Measurements from ENCODE around the gene DNMBP.
"Not testable (repeated sequence)": the region's sequence is repeated elsewhere in the genome, so short reads cannot be mapped to it uniquely, and the experiment has no call there.

The DNMBP gene

DNA sequence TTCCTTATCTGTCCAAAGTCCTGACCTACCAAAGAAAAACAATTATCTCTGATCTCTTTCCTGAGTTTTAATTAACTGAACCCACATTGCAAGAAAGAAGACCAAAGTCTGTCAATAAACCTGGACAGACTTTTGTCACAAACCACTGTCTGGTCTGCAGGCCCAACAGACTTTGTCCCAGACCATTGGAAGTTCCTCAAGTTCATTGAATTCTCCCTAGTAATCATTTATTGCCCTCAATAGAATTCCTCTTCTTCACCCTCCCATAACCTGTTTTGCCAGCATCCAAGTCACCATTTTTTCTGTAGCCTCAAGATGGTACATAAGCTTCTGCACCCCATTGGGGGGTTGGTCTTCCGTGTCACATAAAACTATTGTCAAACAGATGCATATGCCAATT lies 3.9 kb upstream of the DNMBP start:
- DNase-seq, result no peak

DNA sequence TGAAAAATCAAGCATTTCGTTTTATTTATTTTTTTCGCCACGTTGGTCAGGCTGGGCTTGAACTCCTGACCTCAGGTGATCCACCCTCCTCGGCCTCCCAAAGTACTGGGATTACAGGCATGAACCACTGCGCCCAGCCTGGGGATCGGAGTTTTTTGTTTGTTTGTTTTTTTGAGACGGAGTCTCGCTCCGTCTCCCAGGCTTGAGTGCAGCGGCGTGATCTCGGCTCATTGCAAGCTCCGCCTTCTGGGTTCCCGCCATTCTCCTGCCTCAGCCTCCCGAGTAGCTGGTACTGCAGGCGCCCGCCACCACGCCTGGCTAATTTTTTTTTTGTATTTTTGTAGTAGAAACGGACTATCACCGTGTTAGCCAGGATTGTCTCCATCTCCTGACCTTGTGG lies 2.2 kb upstream of the DNMBP start:
- DNase-seq, result not testable (repeated sequence)

DNA sequence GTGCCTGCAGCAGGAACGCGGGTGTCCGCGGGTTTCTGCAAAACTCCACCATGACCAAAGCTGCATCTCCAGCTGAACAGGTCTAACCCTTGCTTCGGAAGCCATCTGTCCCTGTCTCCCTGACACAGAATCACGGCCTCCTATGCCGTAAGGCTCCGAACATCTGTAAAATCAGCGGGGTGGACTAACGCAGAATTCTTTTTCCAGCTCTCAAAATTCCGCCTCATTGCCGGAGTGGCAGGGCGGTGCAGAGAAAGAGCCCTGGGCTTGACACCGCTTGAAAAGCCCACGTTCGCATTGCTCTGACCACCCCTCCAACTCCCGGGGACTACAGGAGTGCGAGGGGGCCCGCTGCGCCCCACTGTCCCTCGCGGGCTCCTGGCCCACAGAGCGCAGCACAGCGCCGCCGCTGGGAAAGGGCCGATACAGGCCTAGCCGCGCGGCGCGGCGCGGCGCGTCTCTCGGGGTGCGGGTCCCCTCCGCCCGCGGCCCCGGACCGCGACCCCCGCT lies 409 bp downstream of the DNMBP start:
- DNase-seq, result no peak

DNA sequence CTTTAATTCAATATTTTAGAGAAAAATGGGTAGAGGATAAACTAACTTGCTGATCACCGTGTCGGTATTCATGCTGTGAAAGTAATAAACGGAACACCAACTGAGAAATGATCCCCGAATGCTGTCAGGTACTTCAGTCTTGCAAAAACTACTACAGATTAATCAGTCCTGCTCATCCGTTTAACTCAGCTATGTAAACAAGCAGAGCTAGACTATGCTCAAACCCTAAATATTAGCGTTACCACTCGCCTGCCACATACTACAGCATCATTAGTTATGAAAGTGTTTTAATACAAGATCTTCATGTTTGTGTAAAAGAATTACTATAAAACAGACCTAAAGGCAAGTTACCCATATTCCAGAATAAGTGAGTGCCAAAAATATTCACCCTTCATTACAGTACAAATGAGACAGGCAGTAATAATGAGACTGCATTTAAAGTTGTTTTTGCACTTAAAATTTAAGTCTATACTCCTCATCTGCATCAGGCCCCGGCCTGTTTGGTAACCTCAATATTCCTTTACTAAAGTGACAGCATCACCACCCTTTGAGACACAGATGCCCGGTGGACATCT lies 952 bp downstream of the DNMBP start:
- DNase-seq, result no peak

DNA sequence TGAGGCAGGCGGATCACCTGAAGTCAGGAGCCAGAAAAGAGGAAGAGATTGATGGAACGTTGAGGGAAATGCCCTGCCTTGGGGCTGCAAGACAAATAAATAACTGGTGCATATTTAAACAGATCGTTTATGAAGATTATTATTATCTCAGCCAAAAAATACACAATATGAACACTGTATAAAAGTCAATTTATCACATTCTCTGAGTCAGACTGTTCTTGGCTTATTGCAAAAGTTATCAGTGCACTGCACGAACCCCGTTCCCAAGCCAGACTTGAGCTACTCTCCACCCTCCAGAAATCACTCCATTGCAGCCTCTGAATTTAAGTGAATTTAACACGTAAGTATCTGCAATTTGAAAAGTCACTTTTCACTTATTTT lies 1.6 kb downstream of the DNMBP start:
- DNase-seq, result no peak

DNA sequence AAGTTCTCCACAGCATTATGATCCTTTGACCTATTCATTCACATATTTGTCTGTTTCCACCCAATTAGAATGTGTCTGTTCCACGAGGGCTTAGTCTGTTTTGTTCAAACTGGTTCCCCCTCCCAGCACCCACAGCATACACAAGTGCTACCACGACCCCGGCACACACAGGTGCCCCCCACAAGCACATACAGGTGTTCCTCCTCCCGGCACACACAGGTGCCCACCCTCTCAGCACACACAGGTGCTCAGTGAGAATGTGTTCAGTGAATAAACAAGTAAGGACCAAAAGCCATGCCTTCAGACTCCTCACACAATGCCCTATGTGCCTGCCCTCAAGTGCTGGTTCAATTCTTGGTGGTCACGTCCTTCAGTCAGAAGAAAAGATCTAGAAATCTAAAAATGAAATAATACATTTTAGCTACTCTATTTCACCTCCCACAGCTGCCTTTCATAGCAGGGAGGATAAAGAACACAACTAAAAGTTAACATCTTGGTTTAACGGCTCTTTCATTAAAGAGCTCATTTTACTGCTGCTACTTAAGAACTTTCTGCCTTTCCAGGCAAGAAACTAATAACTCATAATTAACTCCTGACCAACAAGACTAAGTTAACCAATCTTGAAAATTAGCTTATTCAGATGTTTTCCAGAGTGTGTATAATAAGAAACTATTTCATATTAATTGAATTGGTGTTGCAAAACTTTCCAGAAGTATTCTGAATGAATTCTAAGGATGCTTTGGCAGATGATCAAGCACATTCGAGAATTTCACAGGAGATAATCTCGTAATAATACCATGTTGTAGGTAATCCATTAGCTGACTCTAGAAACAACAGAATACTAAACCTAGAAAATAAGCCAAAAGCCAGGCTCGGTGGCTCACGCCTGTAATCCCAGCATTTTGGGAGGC lies 2.3 kb downstream of the DNMBP start:
- DNase-seq, result no peak

DNA sequence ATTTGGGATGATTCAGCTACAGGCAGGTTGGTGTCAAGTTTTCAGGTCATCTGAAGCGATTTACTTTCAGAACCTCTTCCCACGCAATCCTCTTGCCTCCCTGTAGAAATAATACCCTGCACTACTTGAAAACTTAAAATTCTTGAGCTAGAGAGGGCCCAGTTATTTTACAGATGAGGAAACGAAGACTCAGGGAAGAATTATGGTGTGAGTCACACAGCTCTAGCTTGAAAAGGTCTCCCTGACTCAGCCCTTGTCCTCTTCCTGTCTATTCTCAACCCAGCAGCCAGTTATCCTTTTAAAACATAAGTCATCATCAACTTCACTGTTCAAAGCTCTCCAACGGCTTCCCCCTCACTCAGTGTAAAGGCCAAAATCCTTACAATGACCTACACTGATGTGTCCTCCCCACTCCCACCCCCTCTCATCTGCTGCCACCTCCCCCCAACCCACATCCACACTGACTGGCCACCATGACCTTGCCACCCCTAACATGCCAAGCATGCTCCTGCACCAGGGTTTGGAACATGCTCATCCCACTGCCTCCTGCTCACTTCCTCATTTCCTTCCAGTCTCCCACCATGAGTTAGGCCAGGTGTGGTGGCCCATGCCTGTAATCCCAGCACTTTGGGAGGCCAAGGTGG lies 3.4 kb downstream of the DNMBP start:
- DNase-seq, result no peak

DNA sequence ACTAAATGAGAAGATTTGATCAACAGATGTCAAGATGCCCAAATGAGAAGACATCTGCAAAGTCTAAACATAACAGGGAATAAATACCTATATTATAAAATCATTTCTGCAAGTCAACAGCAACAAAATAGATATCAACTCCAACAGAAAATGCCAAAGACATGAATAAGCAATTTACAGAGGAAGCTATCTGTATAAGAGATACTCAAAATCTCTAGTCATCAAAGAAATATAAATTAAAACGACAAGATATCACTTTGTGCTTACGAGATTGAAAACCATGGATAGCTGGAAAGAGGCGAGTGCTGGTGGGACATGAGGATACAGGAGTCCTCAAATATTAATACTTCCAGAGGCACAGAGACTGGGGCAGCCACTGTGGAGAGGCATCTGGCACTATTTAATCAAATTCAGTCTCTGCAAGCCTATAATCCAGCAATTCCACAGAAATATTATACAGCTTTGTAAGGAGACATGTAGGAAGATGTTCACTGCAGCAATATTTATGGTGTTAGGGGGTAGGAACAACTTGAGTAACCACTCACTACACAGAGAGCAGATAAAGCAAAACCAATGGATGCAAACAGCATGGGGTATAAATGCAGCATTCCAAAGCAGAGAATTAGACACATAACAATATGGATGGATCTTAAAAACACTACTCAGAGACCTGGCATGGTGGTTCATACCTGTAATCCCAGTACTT lies 4.8 kb downstream of the DNMBP start:
- no peak for DNase-seq

DNA sequence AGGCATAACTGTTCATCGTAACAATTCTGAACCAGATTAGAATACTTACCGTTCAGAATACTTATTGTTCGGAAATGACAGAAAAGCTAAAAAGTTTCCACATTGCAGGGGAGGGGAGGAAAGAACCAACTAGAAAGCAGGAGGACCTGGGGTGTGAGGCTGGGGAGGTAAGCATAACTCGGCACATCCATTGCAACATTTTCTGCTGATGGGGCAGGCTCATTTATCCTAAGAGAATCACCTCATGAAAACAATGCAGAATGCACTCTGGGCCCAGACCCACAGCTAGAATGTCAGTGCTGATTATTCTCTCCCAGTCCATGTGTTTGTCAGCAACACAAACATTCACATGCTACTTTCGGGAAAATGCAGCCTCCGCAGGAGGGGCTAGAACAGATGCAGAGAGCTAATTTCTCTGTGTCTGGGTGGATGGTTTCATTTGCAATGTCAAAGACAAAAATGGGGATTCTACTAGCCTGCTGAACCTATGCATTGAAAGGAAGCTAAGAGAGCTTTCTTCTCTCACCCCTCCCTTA lies 9.6 kb downstream of the DNMBP start:
- DNase-seq, result no peak

DNA sequence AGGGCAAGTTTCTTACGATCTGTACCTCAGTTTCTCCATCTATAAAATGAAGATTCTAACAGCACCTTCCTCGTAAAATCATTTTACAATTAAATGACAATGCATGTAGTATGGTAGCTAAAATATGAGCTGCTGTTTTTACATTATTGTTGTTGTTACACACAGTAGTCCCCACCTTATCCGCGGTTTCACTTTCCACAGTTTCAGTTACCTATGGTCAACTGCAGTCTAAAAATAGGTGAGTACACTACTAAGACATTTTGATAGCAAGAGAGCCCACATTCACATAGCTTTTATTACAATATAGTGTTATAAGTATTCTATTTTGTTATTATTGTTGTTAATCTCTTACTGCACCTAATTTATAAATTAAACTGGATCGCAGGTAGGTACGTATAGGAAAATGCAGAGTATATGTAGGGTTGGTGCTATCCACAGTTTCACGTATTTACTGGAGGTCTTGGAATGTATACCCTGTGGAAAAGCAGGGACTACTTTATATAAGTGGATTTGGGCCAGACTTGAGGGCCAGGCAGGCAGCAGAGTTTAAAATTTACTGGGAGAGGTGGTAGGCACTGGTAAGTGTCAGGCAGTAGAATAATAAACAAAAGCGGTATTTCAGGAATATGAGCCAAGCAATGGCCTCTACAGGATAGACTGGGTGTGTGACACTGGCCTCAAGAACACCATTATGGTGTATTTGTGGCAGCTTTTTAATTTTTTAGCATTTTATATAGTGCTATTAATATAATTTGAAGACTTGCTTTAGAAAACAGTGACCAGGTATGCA lies 10.2 kb downstream of the DNMBP start:
- no peak for DNase-seq

DNA sequence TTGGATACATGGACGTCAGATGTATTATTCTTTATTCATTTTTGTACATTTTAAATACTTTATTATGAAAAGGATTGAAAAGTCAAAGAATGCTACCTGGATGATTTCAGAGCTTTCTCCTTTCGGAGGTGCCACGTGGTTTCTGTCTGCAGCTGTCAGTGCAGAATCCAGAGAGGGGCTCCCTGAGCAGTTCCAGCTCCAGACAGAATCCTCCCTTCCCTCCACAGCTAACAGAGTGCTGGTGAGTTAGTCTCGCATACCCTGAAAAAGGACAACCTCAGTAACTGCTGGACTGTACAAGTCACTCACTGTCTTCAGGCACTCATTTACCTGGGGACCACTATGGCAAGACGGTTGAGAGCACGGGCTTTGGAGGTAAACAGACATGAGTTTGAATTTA lies 10.9 kb downstream of the DNMBP start:
- no peak for DNase-seq

DNA sequence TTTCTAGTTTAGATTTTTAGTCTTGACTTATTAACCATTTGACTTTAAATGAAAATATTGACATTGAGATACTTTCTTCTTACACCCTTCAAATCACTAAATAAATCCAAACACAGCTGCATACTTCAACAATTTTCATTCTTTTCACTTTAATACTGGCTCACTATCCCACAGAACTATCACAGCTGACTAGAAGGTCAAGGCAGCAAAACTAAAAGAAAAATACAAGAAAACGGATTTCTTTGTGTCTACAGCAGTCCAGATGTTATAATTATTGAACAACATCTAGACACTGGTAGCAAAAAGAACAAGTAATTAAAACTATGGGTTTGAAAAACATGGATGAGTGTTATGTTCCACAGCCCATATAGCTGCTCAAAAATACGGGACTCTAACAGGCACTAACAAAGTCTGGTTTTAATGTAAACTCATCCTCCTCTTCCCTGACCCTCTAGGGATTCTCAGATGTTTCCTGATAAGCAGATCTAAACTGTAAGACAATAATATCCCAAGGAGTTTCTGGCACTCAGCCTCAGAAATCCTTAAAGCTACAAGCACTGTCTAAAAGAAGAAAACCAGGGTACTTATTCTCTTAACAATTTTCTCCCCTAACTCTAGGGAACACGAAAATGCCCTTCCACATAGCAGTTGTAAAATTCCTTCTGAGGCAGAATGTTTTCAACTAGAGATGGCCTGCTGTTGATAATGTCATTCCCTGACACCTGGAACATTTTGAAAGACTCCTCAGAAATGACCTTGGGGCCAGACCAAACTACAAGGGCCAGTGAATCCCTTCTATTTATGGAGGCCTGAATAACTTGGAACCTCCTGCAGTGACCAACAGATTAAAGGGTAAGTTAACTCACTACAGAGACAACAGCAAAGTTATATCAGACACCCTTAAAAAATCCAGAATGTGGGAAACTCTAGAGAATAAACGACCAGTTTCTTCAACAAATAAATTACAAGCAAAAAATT lies 12.8 kb downstream of the DNMBP start:
- no peak for DNase-seq

DNA sequence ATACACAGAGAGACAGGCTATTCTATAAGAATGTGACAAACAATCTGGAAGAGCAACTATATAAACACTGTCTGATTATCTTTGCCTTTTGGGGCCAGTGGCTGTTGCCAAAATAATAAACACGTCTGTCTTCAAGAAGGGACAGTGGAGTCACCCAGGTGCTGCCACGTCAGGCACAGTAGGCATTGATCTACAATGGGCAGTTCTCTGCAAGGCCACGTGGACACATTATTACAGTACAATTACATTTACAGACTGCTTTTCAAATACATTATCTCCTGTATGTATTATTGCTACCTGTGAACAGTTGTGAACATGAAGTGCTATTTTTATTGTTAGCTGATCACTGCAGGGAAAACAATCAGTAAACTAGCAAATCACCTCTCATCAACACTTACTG lies 14.0 kb downstream of the DNMBP start:
- no peak for DNase-seq

DNA sequence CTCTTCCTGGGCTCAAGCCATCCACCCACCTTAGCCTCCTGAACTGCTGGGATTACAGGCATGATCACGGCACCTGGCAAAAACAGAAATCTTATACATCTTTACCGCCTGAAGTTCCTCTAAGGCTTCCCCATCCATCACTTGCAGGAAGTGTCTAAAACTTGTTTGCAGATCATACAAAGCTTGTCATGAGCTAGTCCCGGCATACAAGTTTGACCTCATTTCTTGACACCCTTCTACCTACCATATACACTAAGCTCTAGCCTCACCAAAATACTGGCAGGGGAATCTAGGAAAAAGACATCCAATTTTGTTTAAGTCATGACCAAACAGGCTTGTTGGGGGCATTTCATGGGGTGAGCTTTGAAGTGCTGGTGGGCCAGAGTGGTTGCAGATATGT lies 14.5 kb downstream of the DNMBP start:
- DNase-seq, result no peak

DNA sequence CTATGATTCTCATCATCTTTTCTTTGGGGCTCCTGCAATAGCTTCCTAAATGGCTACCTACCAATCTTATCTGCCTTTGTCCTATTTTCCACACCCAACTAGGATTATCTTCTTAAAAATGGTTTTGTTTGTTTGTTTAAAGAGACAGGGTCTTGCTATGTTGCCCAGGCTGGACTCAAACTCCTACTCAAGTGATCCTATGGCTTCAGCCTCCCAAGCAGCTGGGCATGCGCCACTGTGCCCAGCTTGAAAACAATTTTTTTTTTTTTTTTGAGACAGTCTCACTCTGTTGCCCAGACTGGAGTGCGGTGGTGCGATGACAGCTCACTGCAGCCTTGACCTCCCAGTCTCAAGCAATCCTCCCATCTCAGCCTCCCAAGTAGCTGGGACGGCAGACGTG lies 14.9 kb downstream of the DNMBP start:
- no peak for DNase-seq

DNA sequence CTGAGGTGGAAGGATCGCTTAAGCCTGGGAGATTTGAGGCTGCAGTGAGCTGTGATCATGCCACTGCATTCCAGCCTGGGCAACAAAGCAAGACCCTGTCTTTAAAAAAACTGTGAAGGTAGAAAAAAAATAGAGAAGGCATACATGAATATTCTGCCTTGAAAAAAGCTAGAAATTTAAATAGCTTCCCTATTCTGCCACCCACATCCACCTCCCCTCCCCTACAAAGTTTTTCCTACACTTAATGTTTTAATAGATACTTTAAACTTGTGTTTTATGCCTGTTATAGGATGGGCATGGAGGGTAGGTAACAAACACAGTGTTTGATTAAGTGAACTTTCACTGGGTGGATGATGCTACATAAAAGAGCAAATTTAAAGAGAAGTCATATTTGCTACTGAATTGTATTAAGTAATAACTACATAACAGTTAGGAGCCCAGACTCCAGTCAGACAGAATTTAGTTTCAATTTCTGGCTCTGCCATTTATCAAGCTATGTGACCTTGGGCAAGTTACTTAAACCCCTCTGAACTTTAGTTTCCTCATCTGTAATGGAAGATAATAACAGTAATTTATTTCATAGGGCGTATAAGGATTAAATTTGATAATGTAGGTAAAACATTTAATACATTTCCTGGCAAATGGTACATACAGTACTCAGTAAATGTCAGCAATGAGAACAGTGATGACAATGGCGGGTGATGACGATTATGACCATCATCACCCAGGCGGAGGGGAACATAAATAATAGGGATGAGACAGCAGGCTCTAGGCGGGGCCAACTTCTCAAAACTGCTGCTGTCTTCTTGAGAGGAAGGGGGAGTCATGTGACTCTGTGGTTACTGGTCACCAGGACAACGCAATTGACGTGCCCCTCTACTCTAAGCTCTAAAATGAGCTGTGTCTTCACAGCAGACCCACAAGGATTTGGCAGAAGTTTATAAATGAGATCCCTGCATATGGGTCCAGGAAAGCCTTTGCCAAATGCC lies 15.8 kb downstream of the DNMBP start:
- DNase-seq, result peak; percentile 23

DNA sequence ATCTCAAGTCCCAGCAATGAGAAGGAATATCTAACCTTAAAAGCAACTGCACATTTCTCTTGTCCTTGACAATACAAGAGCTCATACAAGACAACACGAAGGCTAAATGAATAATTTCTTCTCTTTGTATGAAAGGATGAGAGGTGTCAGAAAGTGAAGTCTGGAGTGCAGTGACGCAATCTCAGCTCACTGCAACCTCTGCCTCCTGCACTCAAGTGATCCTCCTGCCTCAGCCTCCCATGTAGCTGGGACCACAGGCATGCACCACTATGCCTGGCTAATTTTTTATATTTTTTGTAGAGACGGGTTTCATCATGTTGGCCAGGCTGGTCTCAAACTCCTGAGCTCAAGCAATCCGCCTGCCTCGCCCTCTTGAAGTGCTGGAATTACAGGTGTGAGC lies 24.1 kb downstream of the DNMBP start:
- DNase-seq, result not testable (repeated sequence)

DNA sequence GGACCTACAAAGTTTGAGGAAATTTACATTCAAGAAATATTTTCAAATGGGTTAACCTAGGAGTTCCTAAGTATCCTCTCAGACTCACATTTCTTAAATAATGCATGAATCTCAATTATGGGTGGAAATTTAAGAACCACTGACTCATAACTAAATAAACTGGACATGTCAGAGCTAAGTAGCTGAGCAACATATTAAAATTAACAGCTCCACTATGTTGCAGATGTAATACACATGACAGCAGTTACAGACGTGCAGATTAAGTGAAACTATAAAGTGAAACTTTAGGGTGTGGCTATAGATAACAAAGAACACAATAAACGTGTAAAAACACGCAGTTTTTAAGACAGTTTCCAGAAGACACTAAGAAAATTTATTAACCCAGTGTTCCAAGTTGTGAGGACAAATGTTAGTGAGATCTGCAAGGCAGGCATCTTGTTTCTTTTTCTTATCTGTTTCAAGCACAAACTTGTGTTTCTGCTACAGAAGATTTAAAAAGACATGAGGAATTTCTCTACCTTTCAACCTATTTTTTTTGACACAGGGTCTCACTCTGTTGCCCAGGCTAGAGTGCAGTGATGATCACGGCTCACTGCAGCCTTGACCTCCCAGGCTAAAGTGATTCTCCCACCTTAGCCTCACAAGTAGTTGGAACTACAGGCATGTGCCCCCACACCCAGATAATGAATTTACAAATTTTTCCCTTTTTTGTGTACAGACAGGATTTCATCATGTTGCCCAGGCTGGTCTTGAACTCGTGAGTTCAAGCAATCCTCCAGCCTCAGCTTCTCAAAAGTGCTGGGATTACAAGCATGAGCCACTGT lies 25.3 kb downstream of the DNMBP start:
- no peak for DNase-seq
